ENCODE measurements around the gene RAPH1. TPM values are rescaled to one million over a fixed set of nuclear protein-coding genes. Genes with fewer than 3 reads are reported as not detected.
"Not testable (repeated sequence)": the region's sequence is repeated elsewhere in the genome, so short reads cannot be mapped to it uniquely, and the experiment has no call there.

Gene RAPH1
- total RNA-seq, 2 experiments from 2014 or later = 0.16 to 0.73 TPM

- CTCF ChIA-PET; DNase-seq; H3K27ac Mint-ChIP-seq; H3K4me3 Mint-ChIP-seq; ATAC-seq; H3K9me3 Mint-ChIP-seq (ENCODE audit: low read depth); H3K27me3 Mint-ChIP-seq; H3K4me1 Mint-ChIP-seq; H3K36me3 Mint-ChIP-seq: not testable (repeated sequence)
These were observed 146.9 kb downstream of the RAPH1 start for GRCh38 chr2:203388153-203388552.

- no peaks in the 10 kb centered on the region for H3K4me1 Mint-ChIP-seq
- H3K27ac Mint-ChIP-seq = no peak overlapping the region
- no peak for ATAC-seq
- no peak overlapping the region for H3K4me3 Mint-ChIP-seq
- no peak for DNase-seq
- CTCF ChIA-PET = no interaction called here
- no peaks in the 10 kb centered on the region for H3K27me3 Mint-ChIP-seq
- H3K36me3 Mint-ChIP-seq = peaks cover 3% of the 10 kb centered on the region
- no peaks in the 10 kb centered on the region for H3K9me3 Mint-ChIP-seq (ENCODE audit: low read depth)
These were observed 152.1 kb downstream of the RAPH1 start for GRCh38 chr2:203383038-203383437.

- no peaks in the 10 kb centered on the region for H3K9me3 Mint-ChIP-seq (ENCODE audit: low read depth)
- peaks cover 5% of the 10 kb centered on the region for H3K36me3 Mint-ChIP-seq
- H3K4me1 Mint-ChIP-seq = no peaks in the 10 kb centered on the region
- H3K27me3 Mint-ChIP-seq = no peaks in the 10 kb centered on the region
- CTCF ChIA-PET = no interaction called here
- no peak overlapping the region for H3K4me3 Mint-ChIP-seq
- ATAC-seq (no peak), DNase-seq (no peak)
- no peak overlapping the region for H3K27ac Mint-ChIP-seq
These were observed 155.9 kb downstream of the RAPH1 start for GRCh38 chr2:203379156-203379555.

- ATAC-seq = no peak
- no peak overlapping the region for H3K4me3 Mint-ChIP-seq
- no peaks in the 10 kb centered on the region for H3K9me3 Mint-ChIP-seq (ENCODE audit: low read depth)
- no peaks in the 10 kb centered on the region for H3K4me1 Mint-ChIP-seq
- no peak for DNase-seq
- H3K36me3 Mint-ChIP-seq = peaks cover 6% of the 10 kb centered on the region
- no peaks in the 10 kb centered on the region for H3K27me3 Mint-ChIP-seq
- H3K27ac Mint-ChIP-seq = no peak overlapping the region
- CTCF ChIA-PET = no interaction called here
These were observed 158.9 kb downstream of the RAPH1 start for GRCh38 chr2:203376173-203376572.

- H3K4me3 Mint-ChIP-seq; H3K4me1 Mint-ChIP-seq; ATAC-seq; H3K27ac Mint-ChIP-seq; H3K27me3 Mint-ChIP-seq; CTCF ChIA-PET; DNase-seq; H3K9me3 Mint-ChIP-seq (ENCODE audit: low read depth): not testable (repeated sequence)
- peaks cover 13% of the 10 kb centered on the region for H3K36me3 Mint-ChIP-seq
These were observed 162.4 kb downstream of the RAPH1 start for GRCh38 chr2:203372706-203373105.

- Mint-ChIP-seq H3K27me3 (no peaks in the 10 kb centered on the region), H3K4me3 (no peak overlapping the region), H3K9me3 (ENCODE audit: low read depth) (no peaks in the 10 kb centered on the region), H3K36me3 (peaks cover 13% of the 10 kb centered on the region), H3K27ac (no peak overlapping the region), H3K4me1 (no peaks in the 10 kb centered on the region)
- ATAC-seq = no peak
- CTCF ChIA-PET = no interaction called here
- no peak for DNase-seq
These were observed 168.2 kb downstream of the RAPH1 start for GRCh38 chr2:203366639-203367466.

GRCh38 chr2:203361922-203362321 lies 173.2 kb downstream of the RAPH1 start:
- no peak overlapping the region for H3K27ac Mint-ChIP-seq
- H3K36me3 Mint-ChIP-seq = peaks cover 14% of the 10 kb centered on the region
- no peak overlapping the region for H3K4me3 Mint-ChIP-seq
- ATAC-seq (no peak), DNase-seq (no peak)
- CTCF ChIA-PET = no interaction called here
- no peaks in the 10 kb centered on the region for H3K4me1 Mint-ChIP-seq
- no peaks in the 10 kb centered on the region for H3K27me3 Mint-ChIP-seq
- H3K9me3 Mint-ChIP-seq (ENCODE audit: low read depth) = no peaks in the 10 kb centered on the region

GRCh38 chr2:203361495-203361894 lies 173.6 kb downstream of the RAPH1 start:
- ATAC-seq = no peak
- H3K36me3 Mint-ChIP-seq = peaks cover 11% of the 10 kb centered on the region
- H3K27ac Mint-ChIP-seq = no peak overlapping the region
- no peaks in the 10 kb centered on the region for H3K9me3 Mint-ChIP-seq (ENCODE audit: low read depth)
- CTCF ChIA-PET = no interaction called here
- H3K4me3 Mint-ChIP-seq = no peak overlapping the region
- H3K4me1 Mint-ChIP-seq = no peaks in the 10 kb centered on the region
- H3K27me3 Mint-ChIP-seq = no peaks in the 10 kb centered on the region
- DNase-seq = no peak

- H3K4me1 Mint-ChIP-seq = no peaks in the 10 kb centered on the region
- DNase-seq (no peak), ATAC-seq (no peak)
- no peak overlapping the region for H3K27ac Mint-ChIP-seq
- no peak overlapping the region for H3K4me3 Mint-ChIP-seq
- CTCF ChIA-PET = no interaction called here
- no peaks in the 10 kb centered on the region for H3K9me3 Mint-ChIP-seq (ENCODE audit: low read depth)
- H3K36me3 Mint-ChIP-seq = peaks cover 8% of the 10 kb centered on the region
- H3K27me3 Mint-ChIP-seq = no peaks in the 10 kb centered on the region
These were observed 174.2 kb downstream of the RAPH1 start for GRCh38 chr2:203360833-203361430.

- H3K27me3 Mint-ChIP-seq = no peaks in the 10 kb centered on the region
- DNase-seq = no peak
These were observed 175.7 kb downstream of the RAPH1 start for GRCh38 chr2:203359450-203359849.

GRCh38 chr2:203354966-203355365 lies 180.1 kb downstream of the RAPH1 start:
- Mint-ChIP-seq H3K4me1 (no peaks in the 10 kb centered on the region), H3K36me3 (peaks cover 8% of the 10 kb centered on the region)
- no peak for ATAC-seq

More at GRCh38 chr2:203359450-203359849, 175.7 kb downstream of the RAPH1 start:
- ATAC-seq = no peak
- Mint-ChIP-seq H3K36me3 (peaks cover 8% of the 10 kb centered on the region), H3K4me1 (no peaks in the 10 kb centered on the region), H3K9me3 (ENCODE audit: low read depth) (no peaks in the 10 kb centered on the region), H3K27ac (no peak overlapping the region), H3K4me3 (no peak overlapping the region)
- CTCF ChIA-PET = no interaction called here

GRCh38 chr2:203352604-203353255 lies 182.4 kb downstream of the RAPH1 start:
- CTCF ChIA-PET = no interaction called here
- ATAC-seq (no peak), DNase-seq (no peak)
- H3K27ac Mint-ChIP-seq = no peak overlapping the region
- H3K36me3 Mint-ChIP-seq = no peaks in the 10 kb centered on the region
- no peak overlapping the region for H3K4me3 Mint-ChIP-seq
- H3K9me3 Mint-ChIP-seq (ENCODE audit: low read depth) = no peaks in the 10 kb centered on the region
- no peaks in the 10 kb centered on the region for H3K4me1 Mint-ChIP-seq
- no peaks in the 10 kb centered on the region for H3K27me3 Mint-ChIP-seq

More at GRCh38 chr2:203354966-203355365, 180.1 kb downstream of the RAPH1 start:
- no peak overlapping the region for H3K4me3 Mint-ChIP-seq
- H3K27me3 Mint-ChIP-seq = no peaks in the 10 kb centered on the region
- H3K9me3 Mint-ChIP-seq (ENCODE audit: low read depth) = no peaks in the 10 kb centered on the region
- DNase-seq = no peak
- CTCF ChIA-PET = interaction anchor here (0.7 kb wide), 1 partner anchor 704 kb away, joined by 3 read pairs; no protein-coding TSS in a partner anchor
- no peak overlapping the region for H3K27ac Mint-ChIP-seq

- CTCF ChIA-PET = no interaction called here
- Mint-ChIP-seq H3K9me3 (ENCODE audit: low read depth) (no peaks in the 10 kb centered on the region), H3K4me1 (no peaks in the 10 kb centered on the region), H3K27ac (no peak overlapping the region), H3K36me3 (peaks cover 3% of the 10 kb centered on the region), H3K27me3 (no peaks in the 10 kb centered on the region), H3K4me3 (no peak overlapping the region)
- ATAC-seq = no peak
- DNase-seq = no peak
These were observed 187.7 kb downstream of the RAPH1 start for GRCh38 chr2:203347375-203347774.

GRCh38 chr2:203346612-203347011 lies 188.5 kb downstream of the RAPH1 start:
- DNase-seq (no peak), ATAC-seq (no peak)
- Mint-ChIP-seq H3K27me3 (no peaks in the 10 kb centered on the region), H3K4me3 (no peak overlapping the region), H3K4me1 (no peaks in the 10 kb centered on the region), H3K9me3 (ENCODE audit: low read depth) (no peaks in the 10 kb centered on the region), H3K27ac (no peak overlapping the region), H3K36me3 (peaks cover 3% of the 10 kb centered on the region)
- CTCF ChIA-PET = no interaction called here
